ENCODE measurements around the gene CRY2. TPM values are rescaled to one million over a fixed set of nuclear protein-coding genes. Genes with fewer than 3 reads are reported as not detected.

The CRY2 gene
- total RNA-seq, 2 experiments from 2014 or later, result 12.3 to 15.7 TPM

- no peak overlapping the region for H3K27ac Mint-ChIP-seq
- no peaks in the 10 kb centered on the region for H3K9me3 Mint-ChIP-seq
- H3K4me1 Mint-ChIP-seq (ENCODE audit: low read depth), result no peaks in the 10 kb centered on the region
- no peak for TF ChIP-seq CTCF (IDR thresholded peaks at IDR 0.05)
- H3K4me3 Mint-ChIP-seq, result no peak overlapping the region
- intact Hi-C loops (cut with micrococcal nuclease), result no loop called here
- H3K27me3 Mint-ChIP-seq, result no peaks in the 10 kb centered on the region
- no peak for DNase-seq
- H3K36me3 Mint-ChIP-seq (ENCODE audit: low read depth), result peaks cover 30% of the 10 kb centered on the region
- ChIA-PET CTCF (interaction anchor here (1.2 to 2.7 kb wide), 4 partner anchors 9 to 58 kb away, joined by 3 to 15 read pairs (median 4); no protein-coding TSS in a partner anchor), POLR2A (no interaction called here)
- ATAC-seq, result no peak
These were observed 13.7 kb downstream of the CRY2 start for GRCh38 chr11:45860764-45861510.

GRCh38 chr11:45864041-45864440 is 16.8 kb downstream of the CRY2 start:
- Mint-ChIP-seq H3K9me3 (no peaks in the 10 kb centered on the region), H3K4me1 (ENCODE audit: low read depth) (no peaks in the 10 kb centered on the region), H3K27ac (no peak overlapping the region), H3K36me3 (ENCODE audit: low read depth) (peaks cover 29% of the 10 kb centered on the region), H3K27me3 (no peaks in the 10 kb centered on the region), H3K4me3 (no peak overlapping the region)
- ChIA-PET POLR2A (interaction anchor here (2.0 kb wide), 1 partner anchor 13 kb away, joined by 5 read pairs; no protein-coding TSS in a partner anchor), CTCF (interaction anchor here (2.1 kb wide), 1 partner anchor 22 kb away, joined by 5 read pairs; no protein-coding TSS in a partner anchor)
- no peak for TF ChIP-seq CTCF (IDR thresholded peaks at IDR 0.05)
- DNase-seq (no peak), ATAC-seq (no peak)
- intact Hi-C loops (cut with micrococcal nuclease), result no loop called here

DNA sequence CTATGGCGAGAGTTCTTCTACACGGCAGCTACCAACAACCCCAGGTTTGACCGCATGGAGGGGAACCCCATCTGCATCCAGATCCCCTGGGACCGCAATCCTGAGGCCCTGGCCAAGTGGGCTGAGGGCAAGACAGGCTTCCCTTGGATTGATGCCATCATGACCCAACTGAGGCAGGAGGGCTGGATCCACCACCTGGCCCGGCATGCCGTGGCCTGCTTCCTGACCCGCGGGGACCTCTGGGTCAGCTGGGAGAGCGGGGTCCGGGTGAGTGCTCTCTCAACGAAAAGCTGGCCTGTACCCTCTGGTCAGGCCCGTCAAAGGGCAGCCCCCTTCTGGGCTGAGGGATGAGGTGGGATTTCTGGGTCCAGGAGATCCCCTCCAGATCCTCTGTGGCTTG is 22.3 kb downstream of the CRY2 start:
- DNase-seq (no peak), ATAC-seq (no peak)
- peaks cover 32% of the 10 kb centered on the region for H3K36me3 Mint-ChIP-seq (ENCODE audit: low read depth)
- POLR2A ChIA-PET, result no interaction called here
- no peak for TF ChIP-seq CTCF (IDR thresholded peaks at IDR 0.05)
- no peaks in the 10 kb centered on the region for H3K4me1 Mint-ChIP-seq (ENCODE audit: low read depth)
- no peak overlapping the region for H3K27ac Mint-ChIP-seq
- CTCF ChIA-PET, result no interaction called here
- no peak overlapping the region for H3K4me3 Mint-ChIP-seq
- intact Hi-C loops (cut with micrococcal nuclease), result no loop called here
- H3K27me3 Mint-ChIP-seq, result no peaks in the 10 kb centered on the region
- no peaks in the 10 kb centered on the region for H3K9me3 Mint-ChIP-seq

GRCh38 chr11:45870706-45871105 is 23.4 kb downstream of the CRY2 start:
- H3K4me3 Mint-ChIP-seq, result no peak overlapping the region
- H3K4me1 Mint-ChIP-seq (ENCODE audit: low read depth), result no peaks in the 10 kb centered on the region
- TF ChIP-seq CTCF (IDR thresholded peaks at IDR 0.05), result no peak
- ATAC-seq (no peak), DNase-seq (no peak)
- CTCF ChIA-PET, result no interaction called here
- H3K36me3 Mint-ChIP-seq (ENCODE audit: low read depth), result peaks cover 38% of the 10 kb centered on the region
- intact Hi-C loops (cut with micrococcal nuclease), result no loop called here
- H3K27ac Mint-ChIP-seq, result no peak overlapping the region
- H3K27me3 Mint-ChIP-seq, result no peaks in the 10 kb centered on the region
- no peaks in the 10 kb centered on the region for H3K9me3 Mint-ChIP-seq
- POLR2A ChIA-PET, result no interaction called here

DNA sequence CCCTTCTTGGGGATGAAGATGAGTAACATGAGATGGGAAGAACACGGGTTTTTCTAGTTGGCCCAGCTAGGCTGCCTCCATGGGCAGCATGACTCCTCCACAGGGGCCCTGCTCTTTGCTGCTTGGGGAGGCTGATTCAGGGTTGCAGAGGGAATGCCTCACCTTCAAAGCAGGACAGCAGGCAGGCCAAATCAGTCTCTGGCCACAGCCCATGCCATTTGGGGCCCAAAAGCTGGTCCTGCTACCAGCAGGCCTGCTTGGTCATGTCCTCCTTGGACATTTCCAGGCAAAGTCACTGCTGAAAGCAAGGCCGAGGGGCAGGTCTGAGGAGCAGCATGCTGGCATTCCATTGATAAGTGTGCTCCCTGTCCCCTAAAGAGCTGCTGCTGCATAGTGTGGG is 24.4 kb downstream of the CRY2 start:
- CTCF ChIA-PET, result interaction anchor here (0.7 to 2.1 kb wide), 8 partner anchors 9 to 167 kb away, joined by 3 to 15 read pairs (median 6); no protein-coding TSS in a partner anchor
- H3K27ac Mint-ChIP-seq, result no peak overlapping the region
- H3K4me1 Mint-ChIP-seq (ENCODE audit: low read depth), result no peaks in the 10 kb centered on the region
- H3K27me3 Mint-ChIP-seq, result no peaks in the 10 kb centered on the region
- peaks cover 38% of the 10 kb centered on the region for H3K36me3 Mint-ChIP-seq (ENCODE audit: low read depth)
- DNase-seq (no peak), ATAC-seq (no peak)
- H3K9me3 Mint-ChIP-seq, result no peaks in the 10 kb centered on the region
- intact Hi-C loops (cut with micrococcal nuclease), result no loop called here
- no peak overlapping the region for H3K4me3 Mint-ChIP-seq
- no peak for TF ChIP-seq CTCF (IDR thresholded peaks at IDR 0.05)
- POLR2A ChIA-PET, result interaction anchor here (1.2 kb wide), 1 partner anchor 13 kb away, joined by 4 read pairs; no protein-coding TSS in a partner anchor

Data from activated CD8-positive, alpha-beta T cell treated with anti-CD3 and anti-CD28 coated beads for 36 hours (primary cell).